LHCN-M2 (cell line): ENCODE measurements around the gene COL4A6. TPM values are rescaled to one million over a fixed set of nuclear protein-coding genes. Genes with fewer than 3 reads are reported as not detected.

Experiments used
- DNase-seq: peaks from one replicate; pipeline ENCODE4 v3.0.0-alpha.2; 2012; ENCODE audit warnings: low read depth
- total RNA-seq: library from RNA; depleted of rRNA; stranded (reverse); fragments of >200 nt; gene quantifications from 2 replicates; pipeline ENCODE4 v1.2.3, GENCODE V29; 2014

COL4A6 gene
- total RNA-seq, 1 experiment from 2014 or later = 0.75 TPM

- peak; percentile 86 for DNase-seq
Observed at GRCh38 chrX:108270739-108271396, 167.4 kb downstream of the COL4A6 start.

DNA sequence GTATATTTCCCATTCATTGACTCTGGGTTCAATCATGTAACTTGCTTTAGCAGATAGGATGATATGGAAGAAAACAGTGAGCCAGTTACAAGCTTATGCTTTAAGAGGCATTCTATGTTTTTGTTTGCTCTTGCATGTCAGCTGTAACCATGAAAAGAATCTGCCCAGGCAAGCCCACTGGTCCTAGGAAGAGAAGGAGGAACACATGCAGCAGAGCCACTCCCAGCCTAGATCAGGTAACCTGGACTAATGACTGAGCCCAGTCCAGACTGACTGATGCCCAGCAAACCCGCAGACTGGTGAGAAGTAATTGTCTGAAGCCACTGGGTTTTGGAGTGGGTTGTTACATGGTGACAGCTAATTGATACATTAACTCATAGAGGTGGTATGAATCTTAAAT is 167.9 kb downstream of the COL4A6 start:
- peak; percentile 47 for DNase-seq

DNA sequence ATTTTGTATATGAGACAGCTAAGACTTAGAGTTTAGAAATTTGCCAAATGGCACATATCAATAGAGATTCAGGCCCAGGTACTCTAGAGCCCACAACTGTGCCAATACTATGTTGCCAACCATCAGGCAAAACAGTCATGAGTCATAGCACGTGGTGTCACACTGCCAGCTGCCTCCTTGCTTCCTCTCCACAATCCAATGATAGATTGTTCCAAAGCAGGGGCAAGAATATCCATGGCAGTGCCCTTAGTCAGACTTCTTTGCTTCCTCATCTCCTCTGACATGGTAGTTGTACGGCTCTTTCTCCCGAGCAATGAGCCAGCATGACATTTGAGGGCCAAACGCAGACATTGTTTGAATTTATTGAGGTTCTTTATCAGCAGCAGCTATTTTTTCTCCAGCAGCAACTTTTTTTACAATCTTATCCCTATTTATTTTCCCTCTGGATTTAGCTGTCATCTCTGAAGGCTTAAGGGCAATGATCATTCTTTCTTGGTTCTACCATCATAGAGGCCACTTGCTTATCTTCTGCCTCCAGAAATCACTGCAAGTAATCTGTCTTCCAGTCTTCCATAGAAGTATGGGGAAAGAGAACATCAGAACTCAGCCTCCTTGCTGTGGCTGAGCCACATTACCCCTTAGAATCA is 169.7 kb downstream of the COL4A6 start:
- DNase-seq = peak; percentile 76

DNA sequence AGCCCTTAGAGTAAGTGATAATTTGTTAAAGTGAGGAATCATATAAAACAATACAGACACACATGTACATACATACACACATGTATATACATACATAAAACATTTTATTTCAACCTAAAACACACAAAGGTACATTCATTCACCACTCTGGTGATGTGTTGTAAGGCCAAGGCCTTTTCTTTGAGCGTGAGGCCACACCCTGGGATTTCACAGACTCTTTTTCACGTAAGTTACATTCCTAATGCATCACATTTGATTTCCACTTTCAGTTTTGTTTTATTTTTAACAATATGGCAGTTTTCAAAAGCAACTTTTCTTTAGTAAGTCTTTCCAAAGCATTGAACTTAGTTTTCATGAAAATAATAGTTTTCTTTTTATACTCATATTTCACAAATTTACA is 170.7 kb downstream of the COL4A6 start:
- no peak for DNase-seq

DNA sequence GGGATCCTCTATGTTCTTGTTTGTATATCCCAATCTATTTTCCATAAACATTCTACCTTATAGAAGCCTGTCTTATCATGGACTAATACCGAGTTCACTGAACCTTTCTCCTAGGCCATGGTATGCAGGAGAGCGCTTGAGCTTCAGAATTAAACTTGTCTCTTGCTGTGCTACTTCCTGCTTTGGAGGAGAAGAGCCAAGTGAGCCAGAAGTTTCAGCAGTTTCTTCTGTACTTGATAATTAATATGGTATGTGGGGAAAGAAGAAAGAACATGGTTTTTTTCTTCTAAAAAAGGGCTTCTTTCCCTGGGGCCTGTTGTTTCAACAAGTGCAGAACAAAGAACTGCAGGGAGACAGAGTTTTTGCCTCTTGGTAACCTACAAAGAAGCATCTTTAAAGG is 173.8 kb downstream of the COL4A6 start:
- no peak for DNase-seq

DNA sequence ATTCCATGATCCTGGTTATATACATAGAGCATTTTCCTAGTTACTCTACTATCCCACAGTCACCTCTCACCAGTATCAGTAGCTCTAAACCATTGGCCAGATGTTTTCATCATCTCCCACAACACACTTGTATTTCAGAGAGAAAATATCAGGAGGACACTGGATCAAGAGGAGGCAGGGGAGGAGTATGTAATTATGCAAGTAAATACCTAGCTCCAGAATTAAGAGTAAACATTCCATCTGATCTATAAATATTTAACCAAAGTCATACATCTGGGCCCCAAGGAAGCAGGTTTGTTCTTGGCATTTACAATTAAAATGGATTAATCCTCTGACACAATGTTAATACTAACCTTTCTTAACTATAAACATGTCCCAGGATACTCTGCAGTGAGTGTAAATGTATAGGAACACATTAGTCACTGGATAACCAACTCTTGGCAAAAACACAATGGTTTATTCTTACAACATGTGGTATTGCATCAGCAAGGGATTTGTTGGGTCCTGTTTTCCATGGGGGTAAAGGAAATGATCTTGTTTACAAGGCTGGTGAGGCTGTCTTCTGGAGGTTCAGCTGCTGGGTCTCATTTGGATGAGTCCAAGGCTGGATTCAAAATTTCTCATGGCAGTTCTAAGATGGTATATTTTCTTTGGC is 176.5 kb downstream of the COL4A6 start:
- DNase-seq = peak; percentile 65

DNA sequence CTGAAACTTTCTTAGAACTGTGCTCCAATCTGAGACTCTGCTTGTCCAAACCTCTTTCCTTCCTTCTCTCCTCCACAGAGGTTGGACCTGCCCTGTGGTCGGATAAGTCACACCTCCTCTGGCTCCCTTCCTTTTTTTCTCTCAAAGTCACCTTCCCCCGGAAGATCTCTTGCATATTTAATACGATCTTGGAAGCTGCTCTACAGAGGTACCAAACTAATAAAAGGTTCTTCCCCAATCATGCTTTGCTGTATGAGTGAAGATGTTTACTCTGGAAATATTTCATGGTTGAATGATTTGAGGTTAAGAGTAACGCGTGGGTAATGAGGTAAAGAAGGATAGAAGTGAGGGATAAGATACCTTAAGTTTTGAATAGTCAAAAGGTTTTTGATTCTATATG is 180.7 kb downstream of the COL4A6 start:
- DNase-seq = no peak

GRCh38 chrX:108254636-108255035 is 183.6 kb downstream of the COL4A6 start:
- no peak for DNase-seq

DNA sequence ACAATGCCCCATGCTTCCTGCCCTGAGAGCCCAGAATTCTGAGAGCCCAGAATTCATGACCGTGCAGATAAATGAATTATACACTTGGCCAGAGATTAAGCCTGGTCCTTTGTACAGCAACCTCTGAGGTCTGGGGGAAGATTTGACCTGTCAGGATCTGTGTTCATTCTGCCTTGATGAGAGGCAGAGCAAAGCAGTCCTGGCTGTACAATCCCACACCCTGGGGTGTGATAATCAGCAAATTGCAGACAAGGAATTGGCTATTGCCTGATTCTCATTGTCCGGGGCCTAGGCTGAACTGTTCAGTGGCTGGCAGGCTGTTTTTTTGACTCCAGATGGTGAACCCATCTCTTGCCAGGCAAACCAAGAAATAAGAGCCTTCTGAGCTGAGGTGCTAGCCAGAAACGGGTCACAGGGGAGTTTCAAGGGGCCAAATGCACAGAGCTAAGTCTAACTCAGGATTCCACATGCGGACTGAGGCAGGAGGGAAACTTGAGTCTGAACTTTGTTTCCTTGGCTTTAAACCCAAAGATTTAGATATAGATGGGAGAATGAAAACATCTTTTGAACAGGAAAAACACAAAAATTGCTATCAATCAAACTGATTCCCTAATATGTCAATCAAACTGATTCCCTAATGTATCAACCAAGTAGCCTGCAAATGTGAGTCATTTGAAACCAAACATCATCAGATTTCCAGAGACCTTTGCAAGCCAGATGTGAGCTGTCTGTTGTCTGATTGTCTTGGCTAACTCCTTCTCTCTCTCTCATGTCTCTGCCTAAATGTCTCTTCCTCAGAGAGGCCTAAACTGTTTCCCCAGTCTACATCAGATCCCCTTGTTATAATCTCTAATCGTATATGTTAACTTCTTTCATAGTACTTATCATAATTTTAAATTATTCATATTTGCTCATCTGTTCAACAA is 187.3 kb downstream of the COL4A6 start:
- no peak for DNase-seq

GRCh38 chrX:108246304-108246954 is 191.8 kb downstream of the COL4A6 start:
- DNase-seq = no peak

GRCh38 chrX:108245462-108245861 is 192.8 kb downstream of the COL4A6 start:
- peak; percentile 3 for DNase-seq

DNA sequence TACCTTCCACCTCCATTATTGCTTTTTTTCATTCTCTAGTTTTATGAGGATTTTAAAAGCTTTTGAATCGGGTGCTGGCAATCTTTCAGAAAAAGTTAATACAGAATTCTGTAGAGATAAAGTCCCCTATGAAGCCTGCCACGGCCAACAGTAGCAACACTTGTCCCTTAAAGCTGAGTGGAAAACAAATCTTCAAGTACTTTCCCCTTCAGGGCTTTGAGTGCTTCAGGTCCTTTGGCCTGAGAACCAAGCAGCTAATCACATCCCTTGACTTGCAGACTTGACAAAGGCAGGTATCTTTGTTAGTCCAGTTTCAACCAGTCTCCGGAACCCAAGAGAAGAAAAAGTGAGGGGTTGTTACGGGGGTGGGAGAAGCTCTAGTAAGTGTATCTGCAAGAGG is 202.2 kb downstream of the COL4A6 start:
- DNase-seq = no peak

GRCh38 chrX:108230574-108230973 is 207.6 kb downstream of the COL4A6 start:
- DNase-seq = no peak

DNA sequence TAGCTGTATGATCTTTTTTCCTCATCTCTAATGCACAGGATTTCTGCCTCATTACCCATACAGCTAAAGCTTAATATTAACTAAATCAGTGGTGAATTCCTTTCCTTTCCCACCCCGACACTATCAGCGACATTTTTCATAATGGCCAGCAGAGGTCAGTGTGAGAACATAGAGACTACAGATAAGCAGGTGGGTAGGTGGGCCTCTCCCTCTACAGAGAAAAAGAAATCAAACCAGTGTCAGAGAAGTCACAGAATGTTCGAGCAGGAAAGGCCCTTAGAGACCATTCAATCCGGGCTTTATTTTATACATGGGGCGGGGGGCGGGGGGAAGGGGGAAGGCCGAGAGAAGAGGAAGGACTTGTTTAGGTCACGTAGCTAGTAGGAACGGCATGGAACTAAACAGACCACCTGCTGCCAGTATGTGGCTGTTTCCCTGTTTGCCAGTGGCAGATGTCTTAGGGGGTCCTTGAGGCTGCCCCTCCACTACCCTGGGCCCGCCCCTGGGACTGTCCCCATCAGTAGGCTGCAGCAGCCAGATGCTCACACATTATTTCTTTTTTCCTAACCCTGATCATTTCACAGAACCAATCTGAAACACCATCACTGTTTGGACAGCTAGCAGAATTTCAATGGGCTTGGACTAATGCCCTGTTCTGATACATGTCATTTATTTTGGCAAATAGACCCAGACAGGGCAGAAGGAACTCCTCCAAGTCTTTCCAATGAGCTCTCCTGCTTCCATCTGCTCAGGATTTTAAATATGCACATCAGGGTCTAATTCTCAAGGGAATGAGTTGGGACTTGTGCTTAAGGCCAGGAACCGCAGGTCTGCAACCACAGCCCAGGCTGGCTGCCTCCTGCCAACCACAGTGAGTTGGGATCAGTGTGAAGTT is 213.2 kb downstream of the COL4A6 start:
- DNase-seq = no peak

DNA sequence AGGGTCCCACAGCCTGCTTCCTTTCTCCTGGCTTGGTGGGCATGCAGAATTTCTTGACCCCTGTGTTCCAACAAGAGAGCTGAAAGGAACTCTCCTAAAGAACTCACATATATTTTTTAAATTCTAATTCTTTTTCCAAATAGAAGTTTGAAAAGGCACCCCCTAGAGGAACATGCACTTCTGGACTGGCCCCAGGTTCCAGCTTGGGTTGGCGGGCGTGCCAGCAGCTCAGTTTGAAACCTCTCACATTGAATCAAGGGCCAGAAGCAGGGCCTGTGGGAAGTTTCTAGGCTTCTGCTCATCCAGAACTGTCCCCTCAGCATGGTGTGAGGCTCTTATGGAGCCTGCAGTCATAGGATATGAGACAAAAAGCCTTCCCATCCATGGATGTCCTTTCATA is 214.0 kb downstream of the COL4A6 start:
- no peak for DNase-seq

GRCh38 chrX:108223585-108223984 is 214.6 kb downstream of the COL4A6 start:
- DNase-seq = no peak

GRCh38 chrX:108221301-108221864 is 216.8 kb downstream of the COL4A6 start:
- no peak for DNase-seq

- DNase-seq = peak; percentile 17
Observed at GRCh38 chrX:108219949-108220601, 218.1 kb downstream of the COL4A6 start.

- DNase-seq = no peak
Observed at GRCh38 chrX:108217876-108218275, 220.3 kb downstream of the COL4A6 start.
